ENCODE data around the gene MTERF4. TPM values are rescaled to one million over a fixed set of nuclear protein-coding genes. Genes with fewer than 3 reads are reported as not detected.

Gene MTERF4
- total and polyA plus RNA-seq, 2 of the 8 experiments (the other 6 are each of a cell fraction or from before 2014, with no cell fraction given) = 25.9 to 28.5 TPM

DNA sequence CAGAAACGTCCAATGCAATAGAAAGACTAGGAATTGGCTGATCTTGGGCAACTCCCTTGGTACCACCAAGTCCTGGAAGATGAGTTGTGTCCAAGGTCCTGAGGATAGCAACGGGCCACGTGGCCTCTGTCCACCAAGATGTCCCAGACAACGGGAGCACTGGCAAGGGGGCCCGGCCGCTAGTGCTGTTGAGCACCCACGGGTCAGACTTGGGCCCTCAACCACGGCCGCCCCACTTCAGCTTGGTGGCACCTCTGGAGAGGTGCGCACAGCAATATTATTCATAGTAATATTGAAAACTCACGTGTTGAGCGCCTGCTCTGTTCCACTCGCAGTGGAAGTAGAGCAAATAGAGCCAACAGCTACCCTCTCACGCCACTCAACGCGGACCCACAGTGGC, 28.2 kb upstream of the MTERF4 start:
- Histone ChIP-seq H3K4me3 (ENCODE audit: extremely low read depth in 1 of 4, insufficient read depth in 2 of 4, low read depth in 3 of 4, low read length in 4 of 4) (no peak overlapping the region), H4K8ac (ENCODE audit: extremely low read depth, insufficient read depth, low read length) (no peak overlapping the region), H3K18ac (ENCODE audit: extremely low read depth, low read length) (no peak overlapping the region), H2AFZ (ENCODE audit: low read length) (no peak overlapping the region), H3K79me1 (ENCODE audit: low read depth, low read length) (no peaks in the 10 kb centered on the region; the same call in 1 of the 2 replicates), H2BK15ac (ENCODE audit: low read length) (no peak overlapping the region), H4K20me1 (replicated peaks in 1 of 2; ENCODE audit: control insufficient read depth in 1 of 2, insufficient read depth in 2 of 2, low read length in 2 of 2) (peaks cover 0 to 3% of the 10 kb centered on the region in 2 experiments), H3K9me3 (ENCODE audit: insufficient read depth in 2 of 2, low read depth in 1 of 2, low read length in 1 of 2) (no peaks in the 10 kb centered on the region), H3K27me3 (replicated peaks in 1 of 4; ENCODE audit: control insufficient read depth in 3 of 4, extremely low read depth in 1 of 4, insufficient read depth in 3 of 4, low read length in 3 of 4) (no peaks in the 10 kb centered on the region), H3K23ac (ENCODE audit: insufficient read length) (no peak overlapping the region), H2BK120ac (replicated peaks; ENCODE audit: low read depth, low read length) (no peak overlapping the region), H2BK12ac (ENCODE audit: low read depth, low read length) (no peak overlapping the region), H2BK5ac (ENCODE audit: low read depth, low read length) (no peak overlapping the region), H3K4me2 (ENCODE audit: insufficient read depth in 1 of 2, low read depth in 2 of 2, low read length in 2 of 2) (no peak overlapping the region), H3K36me3 (ENCODE audit: control insufficient read depth in 2 of 4, insufficient read depth in 4 of 4, low read length in 3 of 4) (peaks cover 6 to 16% (median 15%) of the 10 kb centered on the region in 4 experiments; a peak in 6 of 8 replicates), H3K4me1 (replicated peaks in 1 of 4; ENCODE audit: control insufficient read depth in 3 of 4, insufficient read depth in 4 of 4, low read length in 3 of 4) (no peaks in the 10 kb centered on the region), H4K91ac (replicated peaks; ENCODE audit: insufficient read length, low read length) (no peak overlapping the region), H2BK20ac (ENCODE audit: low read length) (no peak overlapping the region), H3K9ac (replicated peaks in 1 of 4; ENCODE audit: extremely low read depth in 1 of 4, low read depth in 3 of 4, low read length in 3 of 4) (no peak overlapping the region), H4K5ac (ENCODE audit: insufficient read length, low read depth, low read length) (no peak overlapping the region), H3K79me2 (ENCODE audit: control insufficient read depth in 1 of 2, insufficient read depth in 2 of 2, low read length in 2 of 2) (no peaks in the 10 kb centered on the region), H3K56ac (replicated peaks; ENCODE audit: insufficient read length, low read depth, low read length) (no peak overlapping the region), H2AK5ac (ENCODE audit: low read depth, low read length) (no peak overlapping the region), H3K27ac (ENCODE audit: low read depth, low read length) (no peak overlapping the region), H3K4ac (replicated peaks; ENCODE audit: insufficient read length, low read depth, low read length) (no peak overlapping the region), H3K14ac (ENCODE audit: insufficient read length) (no peak overlapping the region), H3K23me2 (ENCODE audit: low read depth, low read length) (no peaks in the 10 kb centered on the region)
- DNase-seq (ENCODE audit: low read depth in 1 of 2, low spot score in 2 of 2) = no peak
- 93% methylated on average over 16 of the region's 16 CpGs; no CpG with 5 or more reads in 1 of the 2 experiments for WGBS, 2 experiments (ENCODE audit: extremely low coverage in 1 of 2, insufficient coverage in 1 of 2, insufficient read length in 1 of 2, insufficient replicate concordance in 2 of 2, low coverage in 1 of 2, low lambda C conversion rate in 2 of 2, missing lambda C conversion rate in 1 of 2)
- ChIA-PET CTCF (ENCODE audit: partially characterized antibody) (interaction anchor here (1.2 kb wide), 1 partner anchor 52 kb away, joined by 4 read pairs; no protein-coding TSS in a partner anchor), POLR2A (ENCODE audit: partially characterized antibody) (no interaction called here)
- FAIRE-seq = no peak
- TF ChIP-seq JUND (IDR thresholded peaks at IDR 0.05; ENCODE audit: low read length) (no peak), EZH2 (IDR thresholded peaks at IDR 0.05; ENCODE audit: low read depth, low read length, severe bottlenecking) (no peak), SUZ12 (IDR thresholded peaks at IDR 0.05; ENCODE audit: low read length) (no peak), BCL11A (IDR thresholded peaks at IDR 0.05; ENCODE audit: low read depth in 2 of 2, low read length in 2 of 2) (no peak), EGR1 (IDR thresholded peaks at IDR 0.05; ENCODE audit: borderline replicate concordance, low read depth, low read length) (no peak), EP300 (IDR thresholded peaks at IDR 0.05; ENCODE audit: borderline replicate concordance in 1 of 2, low read depth in 2 of 2, low read length in 2 of 2) (no peak), SIX5 (IDR thresholded peaks at IDR 0.05; ENCODE audit: low read depth, low read length) (no peak), TEAD4 (IDR thresholded peaks at IDR 0.05; ENCODE audit: low read depth, low read length) (no peak), RNF2 (IDR thresholded peaks at IDR 0.05; ENCODE audit: borderline replicate concordance, low read depth, low read length, missing control alignments, poor library complexity, severe bottlenecking) (no peak)
- TF ChIP-seq, protein P1, sequence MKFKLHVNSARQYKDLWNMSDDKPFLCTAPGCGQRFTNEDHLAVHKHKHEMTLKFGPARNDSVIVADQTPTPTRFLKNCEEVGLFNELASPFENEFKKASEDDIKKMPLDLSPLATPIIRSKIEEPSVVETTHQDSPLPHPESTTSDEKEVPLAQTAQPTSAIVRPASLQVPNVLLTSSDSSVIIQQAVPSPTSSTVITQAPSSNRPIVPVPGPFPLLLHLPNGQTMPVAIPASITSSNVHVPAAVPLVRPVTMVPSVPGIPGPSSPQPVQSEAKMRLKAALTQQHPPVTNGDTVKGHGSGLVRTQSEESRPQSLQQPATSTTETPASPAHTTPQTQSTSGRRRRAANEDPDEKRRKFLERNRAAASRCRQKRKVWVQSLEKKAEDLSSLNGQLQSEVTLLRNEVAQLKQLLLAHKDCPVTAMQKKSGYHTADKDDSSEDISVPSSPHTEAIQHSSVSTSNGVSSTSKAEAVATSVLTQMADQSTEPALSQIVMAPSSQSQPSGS (IDR thresholded peaks at IDR 0.05; ENCODE audit: low read length) = no peak
- TF ChIP-seq, protein P2, sequence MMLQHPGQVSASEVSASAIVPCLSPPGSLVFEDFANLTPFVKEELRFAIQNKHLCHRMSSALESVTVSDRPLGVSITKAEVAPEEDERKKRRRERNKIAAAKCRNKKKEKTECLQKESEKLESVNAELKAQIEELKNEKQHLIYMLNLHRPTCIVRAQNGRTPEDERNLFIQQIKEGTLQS (IDR thresholded peaks at IDR 0.05; ENCODE audit: insufficient read depth, low read depth, low read length) = no peak

Data from H1 (cell line).